NCI-H1105 (cell line): ENCODE results near the gene UNCX.
"Not testable (repeated sequence)": the region's sequence is repeated elsewhere in the genome, so short reads cannot be mapped to it uniquely, and the experiment has no call there.

Source experiments
- DNase-seq: peaks from one replicate; lab custom pipeline; 2025; lab: John Stamatoyannopoulos, UW

The UNCX gene

DNA sequence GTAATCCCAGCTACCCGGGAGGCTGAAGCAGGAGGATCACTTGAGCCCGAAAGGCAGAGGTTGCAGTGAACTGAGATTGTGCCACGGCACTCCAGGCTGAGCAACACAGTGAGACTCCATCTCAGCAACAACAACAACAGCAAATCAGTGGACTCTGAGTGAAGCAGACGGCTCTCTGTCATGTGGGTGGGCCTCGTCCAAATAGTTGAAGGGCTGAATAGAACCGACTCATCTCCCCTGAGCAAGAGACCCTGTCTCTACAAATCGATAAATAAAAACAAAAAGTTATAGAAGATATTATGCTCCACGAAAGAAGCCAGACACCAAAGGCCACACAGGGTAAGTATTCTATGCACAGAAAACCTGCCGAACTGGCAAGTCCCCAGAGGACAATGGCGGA lies 45.9 kb downstream of the UNCX start:
- no peak for DNase-seq

DNA sequence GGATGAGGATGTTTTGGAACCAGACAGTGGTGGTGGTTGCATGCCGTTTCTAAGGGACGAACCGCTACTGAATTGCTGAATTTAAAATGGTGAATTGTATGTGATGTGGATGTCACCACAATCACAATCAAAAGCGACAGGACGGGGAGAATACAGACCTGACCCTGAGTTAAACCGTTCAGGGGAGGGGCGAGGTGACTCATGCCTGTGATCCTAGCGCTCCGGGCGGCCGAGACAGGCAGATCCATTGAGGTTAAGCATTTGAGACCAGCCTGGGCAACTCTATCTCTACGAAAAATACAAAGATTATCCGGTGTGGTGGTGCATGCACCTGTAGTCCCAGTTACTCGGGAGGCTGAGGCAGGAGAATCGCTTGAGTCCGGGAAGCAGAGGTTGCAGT lies 46.4 kb downstream of the UNCX start:
- DNase-seq, result no peak

DNA sequence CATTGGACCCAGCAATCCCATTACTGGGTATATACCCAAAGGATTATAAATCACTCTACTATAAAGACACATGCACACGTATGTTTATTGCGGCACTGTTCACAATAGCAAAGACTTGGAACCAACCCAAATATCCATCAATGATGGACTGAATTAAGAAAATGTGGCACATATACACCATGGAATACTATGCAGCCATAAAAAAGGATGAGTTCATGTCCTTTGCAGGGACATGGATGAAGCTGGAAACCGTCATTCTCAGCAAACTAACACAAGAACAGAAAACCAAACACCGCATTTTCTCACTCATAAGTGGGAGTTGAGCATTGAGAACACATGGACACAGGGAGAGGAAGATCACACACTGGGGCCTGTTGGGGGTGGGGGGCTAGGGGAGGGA lies 47.2 kb downstream of the UNCX start:
- not testable (repeated sequence) for DNase-seq

DNA sequence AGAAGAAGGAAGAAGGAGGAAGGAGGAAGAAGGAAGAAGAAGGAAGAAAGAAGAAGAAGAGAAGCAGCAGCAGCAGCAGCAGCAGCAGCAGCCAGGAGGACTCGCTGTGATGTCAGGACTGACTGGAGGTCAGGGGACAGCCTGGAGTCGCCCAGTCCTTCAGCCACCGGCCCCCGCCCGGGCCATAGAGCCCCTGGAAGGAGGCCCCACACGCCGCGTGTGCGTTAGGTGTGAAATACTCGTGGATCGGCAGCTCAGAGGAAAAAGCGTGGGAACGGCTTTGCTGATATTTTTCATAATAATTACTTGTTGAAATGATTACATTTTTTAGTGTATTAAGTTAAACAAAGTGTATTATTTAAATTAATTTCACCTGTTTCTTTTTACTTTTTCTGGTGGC lies 48.4 kb downstream of the UNCX start:
- no peak for DNase-seq

DNA sequence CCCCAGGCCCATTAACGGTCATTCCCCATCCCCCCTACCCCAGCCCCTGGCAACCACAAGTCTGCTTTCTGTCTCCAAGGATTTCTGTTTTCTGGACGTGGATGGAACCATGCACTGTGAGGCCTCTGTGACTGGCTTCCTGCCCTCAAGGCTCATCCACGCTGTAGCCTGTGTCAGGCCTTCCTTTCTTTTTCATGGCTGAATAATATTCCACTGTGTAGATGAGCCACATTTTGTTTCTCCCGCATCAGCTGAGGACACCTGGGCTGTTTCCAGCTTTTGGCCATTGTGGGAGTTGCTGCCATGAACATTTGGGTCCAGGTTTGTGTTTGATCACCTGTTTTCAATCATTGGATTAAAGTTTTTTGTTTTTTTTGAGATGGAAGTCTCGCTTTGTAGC lies 50.0 kb downstream of the UNCX start:
- no peak for DNase-seq

DNA sequence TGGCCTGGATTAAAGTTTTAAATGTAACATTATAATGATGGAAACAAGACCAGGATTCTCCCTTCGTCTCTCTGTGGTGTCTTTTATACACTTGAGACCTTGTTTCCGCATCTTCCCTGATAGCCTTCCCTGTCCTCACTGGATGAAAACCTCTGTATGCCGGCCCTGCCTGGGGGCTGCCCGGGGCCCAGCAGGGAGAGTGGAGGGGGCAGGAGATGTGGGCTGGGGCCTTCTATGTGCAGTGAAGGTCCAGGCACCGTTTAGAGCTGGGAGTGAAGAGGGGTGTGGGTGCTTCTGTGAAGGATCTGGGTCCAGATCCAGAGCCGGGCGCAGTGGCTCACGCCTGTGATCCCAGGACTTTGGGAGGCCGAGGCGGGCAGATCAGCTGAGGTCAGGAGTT lies 50.7 kb downstream of the UNCX start:
- DNase-seq, result no peak

DNA sequence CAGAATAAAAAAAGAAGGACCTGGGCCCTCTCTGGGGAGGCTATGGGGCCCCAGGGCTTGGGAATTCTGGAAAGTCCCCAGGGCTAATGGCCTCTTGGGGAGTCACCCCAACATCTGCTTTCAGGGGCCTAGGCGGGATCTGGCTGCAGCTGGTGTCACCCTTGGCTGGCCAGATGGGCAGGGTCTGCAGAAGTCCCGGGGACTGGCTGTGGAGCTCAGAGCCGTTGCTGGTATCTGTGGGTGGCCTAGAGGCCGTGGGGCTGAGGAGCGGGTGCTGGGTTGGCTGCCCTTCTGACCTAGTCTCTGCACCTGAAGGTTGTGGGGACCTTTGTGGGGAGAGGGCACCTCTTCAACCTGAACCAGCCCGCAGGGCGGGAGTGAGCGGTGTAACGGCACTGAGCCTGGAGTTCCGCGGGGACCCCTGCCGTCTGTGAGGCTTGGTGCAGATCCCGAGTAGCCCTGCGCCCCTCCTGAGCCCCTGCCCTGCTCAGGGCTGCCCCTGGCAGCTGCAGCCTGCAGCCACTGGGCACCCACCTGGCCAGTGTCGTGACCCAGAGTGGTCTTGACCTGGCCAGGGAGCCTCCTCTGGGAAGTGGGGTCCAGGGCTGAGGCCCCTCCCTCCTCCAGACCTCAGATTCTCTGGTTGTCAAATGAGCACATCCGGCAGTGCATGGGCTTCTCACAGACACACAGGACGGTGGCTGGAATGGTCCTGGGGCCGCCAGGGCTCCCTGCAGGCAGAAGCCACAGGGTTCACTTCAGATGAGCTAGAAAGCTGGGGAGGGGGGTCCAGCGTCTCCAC lies 51.5 kb downstream of the UNCX start:
- no peak for DNase-seq

DNA sequence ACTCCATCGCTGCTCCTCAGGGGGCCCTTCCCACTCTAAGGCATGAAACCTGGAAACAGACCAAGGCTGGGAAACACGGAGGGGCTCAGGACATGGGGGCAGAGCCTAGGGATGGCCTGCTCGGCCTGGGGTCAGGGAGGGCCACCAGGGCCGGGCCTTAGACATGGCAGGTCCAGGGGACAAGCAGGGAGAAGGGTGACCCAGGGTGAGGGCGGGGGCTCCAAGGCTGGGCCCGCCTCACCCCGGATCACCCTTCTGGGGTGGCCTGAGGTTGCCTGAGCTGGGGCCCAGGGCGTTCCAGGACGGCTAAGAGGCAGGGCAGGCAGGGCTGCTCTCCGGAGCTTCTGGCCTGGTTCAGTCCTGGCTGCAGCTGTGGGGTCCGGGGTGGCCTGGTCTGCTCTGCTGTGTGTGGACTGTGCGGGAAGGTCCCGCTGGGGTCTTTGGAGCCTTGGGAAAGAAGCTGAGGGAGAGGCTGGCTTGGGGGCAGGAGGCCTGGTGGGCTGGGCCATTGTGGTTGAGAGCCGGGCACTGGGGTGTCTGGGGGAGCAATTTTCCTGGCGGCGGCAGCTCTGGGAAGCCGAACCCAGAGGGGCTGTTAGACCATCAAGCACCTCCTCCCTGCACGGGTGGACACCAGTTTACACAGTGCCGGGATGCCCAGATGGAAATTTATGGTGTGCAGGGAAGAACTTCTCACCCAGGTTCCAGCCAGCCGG lies 52.2 kb downstream of the UNCX start:
- DNase-seq, result no peak

DNA sequence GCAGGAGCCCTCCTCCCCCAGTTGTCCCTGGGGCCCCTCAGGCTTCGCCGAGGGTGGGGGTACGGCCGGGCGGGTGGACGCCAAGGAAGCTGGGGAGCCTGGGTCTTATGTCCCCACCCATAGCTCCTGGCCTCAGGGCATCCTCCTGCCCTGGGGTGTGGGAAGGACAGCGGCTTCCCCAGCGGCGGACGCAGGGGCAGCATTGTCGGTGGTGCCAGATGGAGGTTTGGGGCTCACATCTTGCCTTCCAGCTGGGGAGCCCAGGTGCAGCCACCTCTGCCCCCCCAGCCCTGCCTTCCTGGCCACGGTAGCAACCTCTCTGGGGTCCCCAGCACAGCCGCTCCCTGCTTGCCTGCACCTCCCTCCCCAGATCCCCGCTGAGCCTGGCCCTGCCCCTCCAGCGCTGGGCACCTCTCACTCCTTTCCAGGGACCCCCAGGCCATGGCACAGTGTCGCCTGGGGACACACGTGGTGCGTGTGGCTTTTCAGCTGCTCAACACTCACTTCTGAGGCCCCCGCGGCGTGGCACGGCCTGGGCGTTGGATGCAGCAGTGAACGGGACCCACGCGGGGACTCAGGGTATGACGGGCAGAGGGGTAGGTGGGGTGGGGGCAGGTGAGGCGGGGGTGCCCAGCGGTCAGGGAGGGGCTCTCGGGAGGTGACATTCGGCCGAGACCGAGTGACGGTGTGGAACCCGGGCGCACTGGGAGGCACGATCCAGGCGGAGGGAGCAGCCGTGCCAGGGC lies 53.1 kb downstream of the UNCX start:
- DNase-seq, result no peak
